GM12891 (cell line): ENCODE measurements around the gene OR52A5.

Source experiments
- DNase-seq: peaks from one replicate; pipeline ENCODE4 v3.0.0; 2011; ENCODE audit warnings: low spot score; ENCODE audit not compliant: insufficient read length
- FAIRE-seq: peaks from 2 replicates; lab custom pipeline; 2011; peaks lifted over from hg19 to GRCh38; lab: Jason Lieb, UNC
- PAX5 ChIP-seq: IDR thresholded peaks from 2 replicates; pipeline ENCODE4 v1.6.1; 2011; ENCODE audit warnings: low read length, moderate library complexity, mild to moderate bottlenecking; ENCODE audit not compliant: insufficient read depth, severe bottlenecking
- POLR2A ChIP-seq: IDR thresholded peaks from 2 replicates; pipeline ENCODE4 v1.6.1; 2011; ENCODE audit warnings: low read depth, low read length, control low read depth
- POLR2AphosphoS5 ChIP-seq: IDR thresholded peaks from 2 replicates; pipeline ENCODE4 v1.6.1; 2011; ENCODE audit warnings: low read depth, low read length, control low read depth
- POU2F2 ChIP-seq: IDR thresholded peaks from 2 replicates; pipeline ENCODE4 v1.6.1; 2011; ENCODE audit warnings: low read depth, mild to moderate bottlenecking, control low read depth, low read length, moderate library complexity
- SPI1 ChIP-seq: IDR thresholded peaks from 2 replicates; pipeline ENCODE4 v1.6.1; 2011; ENCODE audit warnings: low read depth, low read length, control low read depth
- TAF1 ChIP-seq: IDR thresholded peaks from 2 replicates; pipeline ENCODE4 v1.6.1; 2011; ENCODE audit warnings: low read depth, low read length, control low read depth

Gene OR52A5

DNA sequence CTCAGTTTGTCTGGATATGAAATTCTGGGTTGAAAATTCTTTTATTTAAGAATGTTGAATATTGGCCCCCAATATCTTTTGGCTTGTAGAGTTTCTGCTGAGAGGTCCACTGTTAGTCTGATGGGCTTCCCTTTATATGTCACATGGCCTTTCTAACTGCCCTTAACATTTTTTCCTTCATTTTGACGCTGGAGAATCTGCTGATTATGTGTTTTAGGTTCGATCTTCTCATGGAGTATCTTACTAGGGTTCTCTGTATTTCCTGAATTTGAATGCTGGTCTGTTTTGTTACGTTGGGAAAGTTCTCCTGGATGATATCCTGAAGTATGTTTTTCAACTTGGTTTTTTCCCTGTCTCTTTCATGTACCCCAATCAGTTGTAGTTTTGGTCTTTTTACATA lies 22.8 kb downstream of the OR52A5 start:
- no peak for TF ChIP-seq SPI1
- TF ChIP-seq PAX5 = no peak
- no peak for TF ChIP-seq POU2F2
- TF ChIP-seq TAF1 = no peak
- no peak for TF ChIP-seq POLR2A
- no peak for TF ChIP-seq POLR2AphosphoS5
- no peak for DNase-seq
- no peak for FAIRE-seq

DNA sequence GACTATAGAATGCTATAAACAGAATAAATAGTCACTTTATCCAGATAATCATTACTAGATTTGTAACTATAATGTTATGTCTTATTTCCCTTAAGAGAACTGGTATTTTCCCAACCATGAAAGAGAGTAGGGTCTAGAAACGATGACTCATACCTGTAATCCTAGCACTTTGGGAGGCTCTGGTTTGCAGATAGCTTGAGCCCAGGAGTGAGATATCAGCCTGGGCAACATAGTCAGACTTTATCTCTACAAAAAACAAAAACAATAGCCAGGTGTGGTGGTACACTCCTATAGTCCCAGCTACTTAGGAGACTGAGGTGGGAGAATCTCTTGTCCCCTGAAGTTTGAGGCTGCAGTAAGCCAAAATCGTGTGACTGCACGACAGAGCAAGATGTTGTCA lies 30.9 kb downstream of the OR52A5 start:
- DNase-seq (no peak), FAIRE-seq (no peak)
- TF ChIP-seq POLR2A = no peak
- TF ChIP-seq TAF1 = no peak
- TF ChIP-seq SPI1 = no peak

DNA sequence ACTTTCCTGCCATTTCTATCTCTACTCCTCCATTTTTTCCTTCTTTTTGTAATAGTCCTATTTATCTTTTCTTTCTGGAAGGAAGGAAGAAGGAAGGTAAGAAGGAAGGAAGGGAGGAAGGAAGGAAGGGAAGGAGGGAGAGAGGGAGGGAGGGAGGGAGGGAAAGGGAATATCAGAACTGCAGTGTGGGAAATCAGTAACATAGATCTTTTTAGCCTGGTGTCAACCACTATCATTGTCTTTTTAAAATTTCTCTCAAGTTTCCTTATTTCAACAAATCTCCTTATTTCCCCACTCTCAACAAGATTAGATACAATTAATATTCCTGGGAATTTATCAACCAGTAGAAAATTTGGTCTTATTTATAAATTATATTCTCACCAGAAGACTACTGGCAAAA lies 35.1 kb downstream of the OR52A5 start:
- no peak for FAIRE-seq
- TF ChIP-seq POU2F2 = no peak
- TF ChIP-seq POLR2A = no peak
- no peak for TF ChIP-seq SPI1
- no peak for TF ChIP-seq TAF1
- no peak for TF ChIP-seq PAX5
- TF ChIP-seq POLR2AphosphoS5 = no peak
- DNase-seq = no peak

DNA sequence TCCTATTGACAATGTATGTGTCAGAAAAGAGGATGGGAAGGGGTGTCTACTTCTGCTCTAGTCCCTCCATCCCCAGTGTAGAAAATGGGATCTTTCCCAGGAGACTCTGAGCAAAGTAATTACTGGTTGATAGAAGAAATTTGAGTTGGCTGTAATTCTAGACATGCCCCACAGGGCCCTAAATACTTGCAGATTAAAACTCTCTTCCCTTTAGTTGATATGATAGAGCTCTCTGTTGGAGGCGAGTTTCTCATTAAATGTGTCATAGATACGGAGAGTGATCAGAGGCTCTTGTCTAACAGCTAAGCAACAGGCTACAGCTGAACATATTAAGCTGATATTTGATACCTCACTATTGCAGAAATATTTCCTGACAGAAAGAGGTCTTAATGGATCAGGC lies 35.9 kb downstream of the OR52A5 start:
- FAIRE-seq (no peak), DNase-seq (no peak)
- no peak for TF ChIP-seq POLR2A
- no peak for TF ChIP-seq SPI1
- TF ChIP-seq TAF1 = no peak
- TF ChIP-seq PAX5 = no peak
- no peak for TF ChIP-seq POU2F2
- TF ChIP-seq POLR2AphosphoS5 = no peak

DNA sequence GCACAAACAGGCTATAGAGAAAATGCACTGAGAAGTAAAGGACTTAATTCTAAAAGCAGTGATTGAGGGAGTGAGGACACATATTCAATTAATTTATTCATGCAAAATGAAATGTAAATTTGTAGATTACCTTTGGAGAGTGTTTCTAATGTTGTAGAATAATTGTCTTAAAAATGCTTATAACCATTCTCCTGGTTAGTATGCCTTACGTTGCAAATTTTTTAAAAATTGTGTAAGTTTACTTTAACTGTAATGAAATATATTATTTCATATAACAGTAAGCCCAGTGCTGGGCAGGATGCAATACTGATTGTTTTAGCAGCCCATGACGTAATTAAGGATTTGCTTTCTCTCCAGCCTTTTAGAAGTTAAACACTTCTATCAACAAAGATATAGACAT lies 42.1 kb downstream of the OR52A5 start:
- FAIRE-seq = no peak
- DNase-seq = no peak
- TF ChIP-seq POLR2AphosphoS5 = no peak
- no peak for TF ChIP-seq SPI1
- TF ChIP-seq POU2F2 = no peak
- TF ChIP-seq TAF1 = no peak
- no peak for TF ChIP-seq PAX5
- TF ChIP-seq POLR2A = no peak

DNA sequence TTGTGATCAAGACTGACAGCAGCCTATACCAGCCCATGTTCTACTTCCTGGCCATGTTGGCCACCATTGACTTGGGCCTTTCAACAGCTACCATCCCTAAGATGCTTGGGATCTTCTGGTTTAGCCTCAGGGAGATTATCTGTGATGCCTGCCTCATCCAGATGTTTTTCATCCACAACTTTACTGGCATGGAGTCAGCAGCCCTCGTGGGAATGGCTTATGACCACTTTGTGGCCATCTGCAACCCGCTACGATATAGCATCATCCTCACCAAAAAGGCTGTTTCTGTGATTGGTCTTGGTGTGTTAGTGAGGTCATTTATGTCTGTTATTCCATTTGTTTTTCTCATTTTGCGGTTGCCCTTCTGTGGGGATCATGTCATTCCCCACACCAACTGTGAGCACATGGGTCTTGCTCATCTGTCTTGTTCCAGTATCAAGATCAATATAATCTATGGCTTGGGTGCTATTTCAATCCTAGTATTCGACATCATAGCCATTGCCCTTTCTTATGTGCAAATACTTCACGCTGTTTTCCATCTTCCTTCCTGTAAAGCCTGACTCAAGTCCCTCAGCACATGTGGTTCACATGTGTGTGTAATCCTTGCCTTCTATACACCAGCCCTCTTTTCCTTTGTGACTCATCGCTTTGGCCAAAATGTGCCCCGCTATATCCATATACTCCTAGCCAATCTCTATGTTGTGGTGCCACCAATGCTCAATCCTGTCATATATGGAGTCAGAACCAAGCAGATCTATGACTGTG lies 45.2 kb downstream of the OR52A5 start:
- no peak for FAIRE-seq
- DNase-seq = no peak

DNA sequence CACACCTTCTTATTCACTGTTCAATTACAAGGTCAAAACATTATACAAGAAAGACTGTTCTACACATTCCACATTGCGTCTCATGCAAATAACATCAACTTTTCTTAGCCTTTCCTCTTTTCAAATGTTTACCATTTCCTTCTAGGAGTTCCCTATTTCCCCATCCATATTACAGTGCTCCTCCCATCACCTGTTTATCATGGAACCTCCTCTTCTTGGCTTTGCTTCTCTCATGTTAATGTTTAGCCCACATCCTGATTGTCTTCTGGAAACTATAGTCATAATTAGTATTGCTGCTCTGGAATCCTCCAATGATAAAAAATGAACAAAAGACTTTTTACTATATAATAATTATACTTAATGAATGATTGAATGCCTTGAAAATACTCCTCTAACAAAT lies 47.5 kb downstream of the OR52A5 start:
- TF ChIP-seq POLR2AphosphoS5 = no peak
- TF ChIP-seq PAX5 = no peak
- no peak for TF ChIP-seq TAF1
- no peak for TF ChIP-seq POLR2A
- TF ChIP-seq SPI1 = no peak
- TF ChIP-seq POU2F2 = no peak
- no peak for FAIRE-seq

More for the DNA sequence above, 45.2 kb downstream of the OR52A5 start:
- TF ChIP-seq TAF1 (no peak), PAX5 (no peak), POU2F2 (no peak), POLR2AphosphoS5 (no peak), POLR2A (no peak), SPI1 (no peak)

DNA sequence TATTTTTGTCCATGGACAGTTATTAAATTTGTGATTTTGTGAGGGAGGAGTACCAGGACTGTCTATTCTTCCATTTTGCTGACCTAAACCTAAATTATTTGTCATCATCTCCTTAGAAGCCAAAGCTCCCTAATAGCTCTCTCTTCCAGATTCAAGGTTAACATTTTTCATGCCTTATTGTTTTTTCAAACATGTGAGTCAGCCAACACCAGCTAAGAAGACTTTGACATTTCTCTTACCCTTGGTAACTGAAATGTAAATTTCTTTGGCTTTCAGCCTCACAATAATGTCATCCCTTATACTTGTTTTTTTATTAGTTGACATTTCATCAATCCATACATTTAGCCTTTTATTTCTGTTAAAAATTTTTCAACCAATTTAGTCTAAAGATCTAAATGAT lies 49.6 kb downstream of the OR52A5 start:
- TF ChIP-seq TAF1 (no peak), SPI1 (no peak), POLR2A (no peak), POLR2AphosphoS5 (no peak), POU2F2 (no peak), PAX5 (no peak)
- FAIRE-seq (no peak), DNase-seq (no peak)

More for the DNA sequence above, 47.5 kb downstream of the OR52A5 start:
- DNase-seq = no peak

DNA sequence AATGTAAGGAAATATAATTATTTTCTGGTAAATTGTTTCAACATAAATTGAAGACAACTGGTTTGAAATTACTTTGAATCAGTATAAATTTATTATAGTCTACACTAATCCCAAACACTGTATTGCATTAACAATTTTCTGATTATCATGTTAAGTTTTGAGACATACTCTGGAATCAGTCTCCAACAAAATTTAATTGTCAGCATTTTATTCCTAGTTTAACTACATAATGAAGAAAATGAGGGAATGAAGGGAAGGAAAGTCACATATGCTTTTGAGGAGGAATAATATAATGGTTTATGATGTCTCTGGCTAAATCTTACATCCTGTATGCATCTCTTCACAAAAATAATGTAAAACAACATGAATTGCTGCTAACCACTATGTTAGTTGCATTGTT lies 54.6 kb downstream of the OR52A5 start:
- FAIRE-seq (no peak), DNase-seq (no peak)
- TF ChIP-seq PAX5 (no peak), TAF1 (no peak), SPI1 (no peak), POLR2A (no peak), POU2F2 (no peak), POLR2AphosphoS5 (no peak)

DNA sequence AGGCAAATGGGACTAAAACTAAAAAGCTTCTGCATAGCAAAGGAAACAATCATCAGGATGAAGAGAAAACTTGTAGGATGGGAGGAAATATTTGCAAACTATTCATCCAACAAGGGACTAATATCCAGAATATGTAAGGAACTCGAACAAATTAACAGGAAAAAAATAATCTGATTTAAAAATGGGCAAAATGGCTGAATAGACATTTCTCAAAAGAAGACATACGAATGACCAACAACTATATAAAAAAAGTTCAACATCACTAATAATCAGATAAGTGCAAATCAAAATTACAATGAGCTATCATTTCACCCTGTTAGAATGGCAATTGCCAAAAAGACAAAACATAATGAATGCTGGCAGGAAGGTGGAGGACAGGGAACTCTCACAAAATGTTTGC lies 56.8 kb downstream of the OR52A5 start:
- TF ChIP-seq PAX5 = no peak
- TF ChIP-seq SPI1 = no peak
- TF ChIP-seq POLR2A = no peak
- TF ChIP-seq POU2F2 = no peak
- TF ChIP-seq POLR2AphosphoS5 = no peak
- TF ChIP-seq TAF1 = no peak
- FAIRE-seq (no peak), DNase-seq (no peak)
